PC-9 (cell line): Measurements from ENCODE around the gene ST6GALNAC1.

Experiments
- CTCF ChIP-seq: fragments of 200-600 bp; sonication (generic); conservative IDR thresholded peaks from 2 replicates; pipeline ENCODE4 v1.6.1; 2017; ENCODE audit warnings: mixed run types, antibody characterized with exemption, mild to moderate bottlenecking, moderate library complexity
- EZH2 ChIP-seq: fragments of 200-600 bp; sonication (generic); IDR thresholded peaks from 2 replicates; pipeline ENCODE4 v1.8.0; 2017; ENCODE audit warnings: antibody characterized with exemption, low read depth

GRCh38 chr17:76576189-76576588 is 67.4 kb downstream of the ST6GALNAC1 start:
- TF ChIP-seq CTCF: no peak
- TF ChIP-seq EZH2: no peak
